Heart left ventricle (tissue), 16 donors: Measurements from ENCODE around the gene MVK. TPM values are rescaled to one million over a fixed set of nuclear protein-coding genes. Genes with fewer than 3 reads are reported as not detected.

ENCODE experiments used
- ATAC-seq, 4 donors: fragments of 200-7000 bp; cut with Tn5 transposase; one replicate each; pipeline ENCODE4 v1.9.1; 2020 to 2022; ENCODE audit warnings: moderate library complexity in 4 of 4, mild to moderate bottlenecking in 3 of 4, moderate number of reproducible peaks in 1 of 4
- DNase-seq, 5 donors: peaks; one replicate each; pipeline ENCODE4 v3.0.0-alpha.2; 2020
- H3K27ac ChIP-seq, 12 donors: fragments of 200-600 bp; sonication (generic) in 4 of 12; one replicate each; pipeline versions ENCODE4 v1.5.0 to v1.8.0; 2016 to 2022; ENCODE audit warnings: mild to moderate bottlenecking in 2 of 12
- H3K27me3 ChIP-seq, 9 donors: fragments of 200-600 bp; sonication (generic) in 2 of 9; one replicate each; pipeline versions ENCODE4 v1.5.1 to v1.8.0; 2016 to 2022; ENCODE audit warnings: mild to moderate bottlenecking in 3 of 9
- H3K36me3 ChIP-seq, 9 donors: fragments of 200-600 bp; sonication (generic) in 2 of 9; one replicate each; pipeline versions ENCODE4 v1.5.0 to v1.8.0; 2018 to 2022; ENCODE audit warnings: mild to moderate bottlenecking in 2 of 9
- H3K4me1 ChIP-seq, 12 donors: fragments of 200-600 bp; sonication (generic) in 4 of 12; one replicate each; pipeline versions ENCODE4 v1.5.0 to v1.8.0; 2016 to 2022; ENCODE audit warnings: mild to moderate bottlenecking in 3 of 12
- H3K4me3 ChIP-seq, 12 donors: fragments of 200-600 bp; sonication (generic) in 4 of 12; one replicate each; pipeline versions ENCODE4 v1.5.0 to v1.8.0; 2017 to 2022; ENCODE audit warnings: mild to moderate bottlenecking in 9 of 12, moderate library complexity in 4 of 12
- H3K9me3 ChIP-seq, 12 donors: fragments of 200-600 bp; sonication (generic) in 4 of 12; one replicate each; pipeline versions ENCODE4 v1.5.0 to v1.8.0; 2016 to 2022; ENCODE audit warnings: mild to moderate bottlenecking in 1 of 12
- CTCF ChIP-seq, 12 donors: fragments of 200-600 bp; sonication (generic) in 4 of 12; IDR thresholded peaks; one replicate each; pipeline versions ENCODE4 v1.5.0 to v1.8.0; 2018 to 2022; ENCODE audit warnings: antibody characterized with exemption in 12 of 12, mild to moderate bottlenecking in 5 of 12
- POLR2A ChIP-seq, 2 donors: fragments of 450-650 bp; IDR thresholded peaks; one replicate each; pipeline ENCODE4 v1.6.1; 2017; ENCODE audit warnings: antibody characterized with exemption in 2 of 2, mild to moderate bottlenecking in 2 of 2, moderate library complexity in 2 of 2
- whole genome bisulfite sequencing, 4 donors: extraction: QIAGEN DNeasy Blood & Tissue Kit in 2 of 4; methylation state at CpG; one replicate each; pipeline versions ENCODE4 v1.1.5 to v1.1.7; 2013 to 2018; 5-methylcytosine and 5-hydroxymethylcytosine counted together
- intact Hi-C, 10 donors: fragments of 100-400 bp; cut with DNase I; formaldehyde crosslinking; loops; one replicate each; pipeline versions ENCODE4 v1.11.1 to v1.14.2; 2022
- polyA plus RNA-seq, 2 donors: library from polyadenylated mRNA; stranded (reverse); fragments of 200-250 nt; gene quantifications; one replicate each; pipeline ENCODE4 v1.2.3, GENCODE V29; 2013
- total RNA-seq, 9 donors: library from RNA; depleted of rRNA in 2 of 9; stranded (reverse); fragments of >200 nt in 2 of 9; fragmentation: NEBNext Ultra II Directional in 3 of 9; extraction: Animal tissue kit (Norgen Biotek cat#: 25700) in 3 of 9; gene quantifications; one replicate each; pipeline versions ENCODE4 v1.1.0 to v1.2.4, GENCODE V29; 2016 to 2023
- donor health status: ischemic (EF 13 %, LVEDD 7.1; RV severe dilation, severe dysfunction).
- donor health status: healthy with polysubstance abuse.
- donor health status: DM: no; HTN: yes; CAD: no.
- donor health status: DM: no; HTN: no; CAD: no.
- donor health status: ischemic (EF 25% LVEDD 6.9; RV normal size, moderate dysfunction).
- donor health status: ischemic (EF 25% LVEDD 5.7; RV mildly dilated, moderate dysfunction).
- donor health status: healthy.
- donor health status: DM: yes; HTN: yes; CAD: no.
- donor health status: ischemic (EF 35%, LVEDD 5.7; RV mildly dilated, moderate dysfunction).
- donor health status: nonischemic (EF 11% LVEDD 7.7; RV severe dilation, severe dysfunction).
- donor health status: DM: yes; HTN: yes; CAD: no.
- donor health status: PGD.
- donor health status: ischemic (EF 29% LVEDD 5.4; RV normal size, mild dysfunction).
- donor health status: nonischemic (EF 23%, LVEDD 6.1; RV moderate dilation, normal function).

The MVK gene
- total and polyA plus RNA-seq, 11 donors: 7.9 to 14.9 (median 10.1) TPM

- intact Hi-C loops: no loop called here
- no peaks in the 10 kb centered on the region for H3K9me3 ChIP-seq
- ATAC-seq: no peak
- WGBS, 4 donors: 74 to 84% (median 80%) methylated on average over 10 of the region's 10 CpGs
- no peak for DNase-seq
- no peaks in the 10 kb centered on the region for H3K36me3 ChIP-seq
- TF ChIP-seq CTCF (IDR thresholded peaks at IDR 0.05): no peak
- no peak for TF ChIP-seq POLR2A (IDR thresholded peaks at IDR 0.05)
- no peak overlapping the region for H3K4me3 ChIP-seq
- H3K27ac ChIP-seq: no peak overlapping the region
- peaks cover 0 to 7% (median under 1%) of the 10 kb centered on the region in 9 donors for H3K27me3 ChIP-seq
- H3K4me1 ChIP-seq: no peaks in the 10 kb centered on the region
Observed at GRCh38 chr12:109639151-109639872, 65.7 kb downstream of the MVK start.

GRCh38 chr12:109640961-109641360 lies 67.4 kb downstream of the MVK start:
- Histone ChIP-seq H3K9me3 (no peaks in the 10 kb centered on the region), H3K27ac (no peak overlapping the region), H3K4me1 (no peaks in the 10 kb centered on the region), H3K27me3 (peaks cover 0 to 23% (median 10%) of the 10 kb centered on the region in 9 donors), H3K4me3 (no peak overlapping the region), H3K36me3 (no peaks in the 10 kb centered on the region)
- TF ChIP-seq CTCF (IDR thresholded peaks at IDR 0.05): no peak
- no peak for TF ChIP-seq POLR2A (IDR thresholded peaks at IDR 0.05)
- WGBS, 4 donors: 48 to 55% (median 53%) methylated on average over 3 of the region's 3 CpGs
- no peak for DNase-seq
- intact Hi-C loops: no loop called here
- ATAC-seq: no peak

GRCh38 chr12:109641422-109641821 lies 67.8 kb downstream of the MVK start:
- Histone ChIP-seq H3K27me3 (peaks cover 0 to 27% (median 12%) of the 10 kb centered on the region in 9 donors), H3K4me3 (no peak overlapping the region), H3K4me1 (no peaks in the 10 kb centered on the region), H3K36me3 (no peaks in the 10 kb centered on the region), H3K27ac (no peak overlapping the region), H3K9me3 (no peaks in the 10 kb centered on the region)
- TF ChIP-seq CTCF (IDR thresholded peaks at IDR 0.05) (no peak), POLR2A (IDR thresholded peaks at IDR 0.05) (no peak)
- ATAC-seq (no peak), DNase-seq (no peak)
- 90 to 97% (median 93%) methylated on average over 2 of the region's 2 CpGs for WGBS, 4 donors
- intact Hi-C loops: no loop called here

GRCh38 chr12:109642506-109643132 lies 69.0 kb downstream of the MVK start:
- no peak overlapping the region for H3K27ac ChIP-seq
- peaks cover 0 to 31% (median 12%) of the 10 kb centered on the region in 9 donors for H3K27me3 ChIP-seq
- 64 to 78% (median 74%) methylated on average over 10 of the region's 10 CpGs for WGBS, 4 donors
- H3K4me3 ChIP-seq: no peak overlapping the region
- DNase-seq (no peak), ATAC-seq (no peak)
- no peaks in the 10 kb centered on the region for H3K4me1 ChIP-seq
- TF ChIP-seq POLR2A (IDR thresholded peaks at IDR 0.05) (no peak), CTCF (IDR thresholded peaks at IDR 0.05) (no peak)
- H3K9me3 ChIP-seq: no peaks in the 10 kb centered on the region
- intact Hi-C loops: no loop called here
- no peaks in the 10 kb centered on the region for H3K36me3 ChIP-seq
